Naive thymus-derived CD8-positive, alpha-beta T cell (primary cell): ENCODE data around the gene NKPD1. TPM values are rescaled to one million over a fixed set of nuclear protein-coding genes. Genes with fewer than 3 reads are reported as not detected.

Source experiments
- ATAC-seq, 2 donors: fragments of 150-1000 bp; cut with Tn5 transposase in 1 of 2; sonication (Bioruptor Pico), chemical (Tn5 transposase) in 1 of 2; 1 replicate in 1 of 2; 2 replicates in 1 of 2; pipeline ENCODE4 v1.10.0; 2021; ENCODE audit warnings: mild to moderate bottlenecking in 2 of 2, moderate library complexity in 2 of 2
- POLR2A ChIA-PET: fragments of 350-600 bp; sonication (Branson Sonifier 250); formaldehyde crosslinking; loops from one replicate; lab custom pipeline; 2021; ENCODE audit warnings: antibody characterized with exemption; lab: Charles Lee
- DNase-seq, 10 donors: peaks; one replicate each; pipeline versions ENCODE4 v3.0.0 to v3.0.0-alpha.2; 2020 to 2022
- H3K27ac Mint-ChIP-seq, 10 donors: one replicate each; pipeline ENCODE4 v1.8.0; 2020 to 2022; ENCODE audit warnings: mild to moderate bottlenecking in 10 of 10, mixed read lengths in 10 of 10, moderate library complexity in 4 of 10, inconsistent platforms in 1 of 10
- H3K27me3 Mint-ChIP-seq, 5 donors: one replicate each; pipeline ENCODE4 v1.8.0; 2021 to 2022; ENCODE audit warnings: mixed read lengths in 5 of 5
- H3K36me3 Mint-ChIP-seq, 3 donors: one replicate each; pipeline ENCODE4 v1.8.0; 2020 to 2022; ENCODE audit warnings: mixed read lengths in 3 of 3, mild to moderate bottlenecking in 2 of 3, inconsistent platforms in 1 of 3
- H3K4me1 Mint-ChIP-seq, 4 donors: one replicate each; pipeline ENCODE4 v1.8.0; 2021 to 2022; ENCODE audit warnings: mixed read lengths in 4 of 4
- H3K4me3 Mint-ChIP-seq, 10 donors: one replicate each; pipeline ENCODE4 v1.8.0; 2020 to 2022; ENCODE audit warnings: mild to moderate bottlenecking in 10 of 10, mixed read lengths in 10 of 10, moderate library complexity in 6 of 10, inconsistent platforms in 1 of 10
- H3K9me3 Mint-ChIP-seq, 9 donors: one replicate each; pipeline ENCODE4 v1.8.0; 2020 to 2022; ENCODE audit warnings: mixed read lengths in 9 of 9, mild to moderate bottlenecking in 3 of 9, inconsistent platforms in 1 of 9, moderate library complexity in 1 of 9
- polyA plus RNA-seq, 3 donors: library from polyadenylated mRNA; unstranded; fragments of 300-500 nt; fragmentation: Illumina TruSeq; gene quantifications; one replicate each; pipeline ENCODE4 v1.2.3, GENCODE V29; 2021
- total RNA-seq, 8 experiments: library from RNA in 2 of 8; stranded (reverse) in 2 of 8; gene quantifications; one replicate each; pipeline ENCODE4 v1.2.3 and lab custom pipeline; 2021 to 2026

Gene NKPD1
- total and polyA plus RNA-seq, 5 experiments from 2014 or later = 0.17 to 1.0 (median 0.47) TPM

- no peak for ATAC-seq
- Mint-ChIP-seq H3K27ac (no peak overlapping the region), H3K27me3 (peaks cover 2 to 11% (median 5%) of the 10 kb centered on the region in 5 donors), H3K4me1 (peaks cover 7 to 34% (median 22%) of the 10 kb centered on the region in 4 donors), H3K9me3 (no peaks in the 10 kb centered on the region), H3K4me3 (no peak overlapping the region), H3K36me3 (peaks cover 0 to 2% (median 0%) of the 10 kb centered on the region in 3 donors)
- DNase-seq = no peak
- POLR2A ChIA-PET = interaction anchor here (0.6 kb wide), 1 partner anchor 1011 kb away, joined by 4 read pairs; no protein-coding TSS in a partner anchor
Measured at GRCh38 chr19:45161738-45162607, 1.2 kb upstream of the NKPD1 start.

GRCh38 chr19:45159971-45160324 is 834 bp downstream of the NKPD1 start:
- ATAC-seq (no peak), DNase-seq (no peak)
- no peaks in the 10 kb centered on the region for H3K9me3 Mint-ChIP-seq
- no peak overlapping the region for H3K4me3 Mint-ChIP-seq
- H3K27me3 Mint-ChIP-seq = peaks cover 2 to 20% (median 8%) of the 10 kb centered on the region in 5 donors
- POLR2A ChIA-PET = interaction anchor here (1.2 to 1.3 kb wide), 2 partner anchors 12 to 19 kb away, joined by 3 to 4 read pairs; partner anchors contain the start of gene BLOC1S3
- peaks cover 0 to 2% (median 0%) of the 10 kb centered on the region in 3 donors for H3K36me3 Mint-ChIP-seq
- peak overlapping the region in 3 of 10 donors; percentile 30 to 75 (median 51) for H3K27ac Mint-ChIP-seq
- peaks cover 5 to 26% (median 14%) of the 10 kb centered on the region in 4 donors for H3K4me1 Mint-ChIP-seq

GRCh38 chr19:45159210-45159970 is 1.4 kb downstream of the NKPD1 start:
- peak overlapping the region in 1 of 10 donors; percentile 31 for H3K27ac Mint-ChIP-seq
- no peaks in the 10 kb centered on the region for H3K9me3 Mint-ChIP-seq
- POLR2A ChIA-PET = interaction anchor here (1.2 to 1.4 kb wide), 3 partner anchors 12 to 19 kb away, joined by 3 to 4 read pairs (median 4); partner anchors contain the start of gene BLOC1S3
- no peak overlapping the region for H3K4me3 Mint-ChIP-seq
- peaks cover 0 to 2% (median 0%) of the 10 kb centered on the region in 3 donors for H3K36me3 Mint-ChIP-seq
- H3K27me3 Mint-ChIP-seq = peaks cover 2 to 22% (median 8%) of the 10 kb centered on the region in 5 donors
- peaks cover 5 to 22% (median 12%) of the 10 kb centered on the region in 4 donors for H3K4me1 Mint-ChIP-seq
- ATAC-seq = no peak
- DNase-seq = no peak

GRCh38 chr19:45158503-45159209 is 2.1 kb downstream of the NKPD1 start:
- ATAC-seq (no peak), DNase-seq (no peak)
- peaks cover 2 to 29% (median 15%) of the 10 kb centered on the region in 5 donors for H3K27me3 Mint-ChIP-seq
- H3K27ac Mint-ChIP-seq = peak overlapping the region in 1 of 10 donors; percentile 31
- peaks cover 0 to 2% (median 0%) of the 10 kb centered on the region in 3 donors for H3K36me3 Mint-ChIP-seq
- POLR2A ChIA-PET = interaction anchor here (0.5 to 1.4 kb wide), 3 partner anchors 15 to 682 kb away, joined by 3 to 6 read pairs (median 4); no protein-coding TSS in a partner anchor
- H3K9me3 Mint-ChIP-seq = no peaks in the 10 kb centered on the region
- H3K4me3 Mint-ChIP-seq = no peak overlapping the region
- H3K4me1 Mint-ChIP-seq = peaks cover 9 to 21% (median 11%) of the 10 kb centered on the region in 4 donors

- Mint-ChIP-seq H3K9me3 (no peaks in the 10 kb centered on the region), H3K36me3 (peaks cover 0 to 2% (median 0%) of the 10 kb centered on the region in 3 donors), H3K4me3 (no peak overlapping the region), H3K4me1 (peaks cover 12 to 28% (median 18%) of the 10 kb centered on the region in 4 donors), H3K27me3 (peaks cover 3 to 35% (median 15%) of the 10 kb centered on the region in 5 donors), H3K27ac (peak overlapping the region in 1 of 10 donors; percentile 90)
- POLR2A ChIA-PET = no interaction called here
- DNase-seq (no peak), ATAC-seq (no peak)
Measured at GRCh38 chr19:45156751-45157150, 4.0 kb downstream of the NKPD1 start.

- H3K27me3 Mint-ChIP-seq = peaks cover 3 to 40% (median 15%) of the 10 kb centered on the region in 5 donors
- POLR2A ChIA-PET = interaction anchor here (0.6 kb wide), 1 partner anchor 160 kb away, joined by 3 read pairs; no protein-coding TSS in a partner anchor
- peaks cover 12 to 34% (median 23%) of the 10 kb centered on the region in 4 donors for H3K4me1 Mint-ChIP-seq
Measured at GRCh38 chr19:45156011-45156630, 4.7 kb downstream of the NKPD1 start.

GRCh38 chr19:45154064-45154827 is 6.5 kb downstream of the NKPD1 start:
- no peak for DNase-seq
- Mint-ChIP-seq H3K36me3 (no peaks in the 10 kb centered on the region), H3K9me3 (no peaks in the 10 kb centered on the region), H3K27ac (peak overlapping the region in 1 of 10 donors; percentile 82), H3K4me1 (peaks cover 16 to 40% (median 28%) of the 10 kb centered on the region in 4 donors), H3K4me3 (peak overlapping the region; percentile 60 to 86 (median 73)), H3K27me3 (peaks cover 3 to 40% (median 15%) of the 10 kb centered on the region in 5 donors)
- no peak for ATAC-seq
- POLR2A ChIA-PET = interaction anchor here (1.5 to 2.4 kb wide), 4 partner anchors 24 to 115 kb away, joined by 5 to 24 read pairs (median 6); partner anchors contain the start of genes BLOC1S3, CLASRP and TRAPPC6A

More at GRCh38 chr19:45156011-45156630, 4.7 kb downstream of the NKPD1 start:
- Mint-ChIP-seq H3K9me3 (no peaks in the 10 kb centered on the region), H3K4me3 (no peak overlapping the region), H3K27ac (no peak overlapping the region), H3K36me3 (peaks cover 0 to 2% (median 0%) of the 10 kb centered on the region in 3 donors)
- DNase-seq (no peak), ATAC-seq (no peak)

- Mint-ChIP-seq H3K4me3 (peak overlapping the region; percentile 74 to 89 (median 84)), H3K36me3 (no peaks in the 10 kb centered on the region), H3K4me1 (peaks cover 18 to 38% (median 32%) of the 10 kb centered on the region in 4 donors), H3K9me3 (no peaks in the 10 kb centered on the region), H3K27ac (peak overlapping the region in 1 of 10 donors; percentile 82), H3K27me3 (peaks cover 3 to 40% (median 15%) of the 10 kb centered on the region in 5 donors)
- POLR2A ChIA-PET = interaction anchor here (0.5 to 2.4 kb wide), 11 partner anchors 11 to 275 kb away, joined by 4 to 24 read pairs (median 5); partner anchors contain the start of genes BLOC1S3, CLASRP, PPP1R37 and TOMM40
- ATAC-seq (peak; percentile 51 to 54), DNase-seq (peak in 7 of 10 donors; percentile 22 to 39 (median 32))
Measured at GRCh38 chr19:45153339-45154063, 7.3 kb downstream of the NKPD1 start.

GRCh38 chr19:45152504-45153338 is 8.1 kb downstream of the NKPD1 start:
- H3K27me3 Mint-ChIP-seq = peaks cover 1 to 35% (median 15%) of the 10 kb centered on the region in 5 donors
- peaks cover 16 to 32% (median 29%) of the 10 kb centered on the region in 4 donors for H3K4me1 Mint-ChIP-seq
- H3K36me3 Mint-ChIP-seq = no peaks in the 10 kb centered on the region
- POLR2A ChIA-PET = interaction anchor here (0.5 to 2.4 kb wide), 11 partner anchors 12 to 275 kb away, joined by 4 to 24 read pairs (median 5); partner anchors contain the start of genes BLOC1S3, CLASRP, PPP1R37 and TOMM40
- H3K9me3 Mint-ChIP-seq = no peaks in the 10 kb centered on the region
- H3K4me3 Mint-ChIP-seq = peak overlapping the region; percentile 74 to 89 (median 84)
- DNase-seq (peak; percentile 21 to 75 (median 40)), ATAC-seq (peak; percentile 73 to 76)
- H3K27ac Mint-ChIP-seq = peak overlapping the region in 9 of 10 donors; percentile 20 to 89 (median 67)
